Right cardiac atrium (tissue), 5 donors: Measurements from ENCODE around the gene ZFR2. TPM values are rescaled to one million over a fixed set of nuclear protein-coding genes. Genes with fewer than 3 reads are reported as not detected.

Experiments used
- ATAC-seq, 2 donors: fragments of 200-7000 bp; cut with Tn5 transposase; one replicate each; pipeline versions ENCODE4 v1.8.0 to v1.9.1; 2020; ENCODE audit warnings: moderate library complexity in 2 of 2, mild to moderate bottlenecking in 1 of 2
- DNase-seq, 3 donors: peaks; one replicate each; pipeline ENCODE4 v3.0.0-alpha.2; 2020
- H3K27ac ChIP-seq: one replicate; pipeline ENCODE4 v1.5.1; 2013; ENCODE audit warnings: mild to moderate bottlenecking, low read length, control low read depth, moderate library complexity
- H3K27me3 ChIP-seq: one replicate; pipeline ENCODE4 v1.6.1; 2013; ENCODE audit not compliant: control insufficient read depth, insufficient read depth
- H3K4me1 ChIP-seq: one replicate; pipeline ENCODE4 v1.6.1; 2013; ENCODE audit warnings: low read length; ENCODE audit not compliant: control insufficient read depth, insufficient read depth
- H3K4me3 ChIP-seq: one replicate; pipeline ENCODE4 v1.5.1; 2013; ENCODE audit warnings: low read length, control low read depth
- H3K9me3 ChIP-seq: one replicate; pipeline ENCODE4 v1.6.1; 2013; ENCODE audit warnings: low read length; ENCODE audit not compliant: control insufficient read depth
- WGBS: extraction: QIAGEN DNeasy Blood & Tissue Kit; methylation state at CpG from one replicate; pipeline ENCODE4 v1.1.7; 2013; 5-methylcytosine and 5-hydroxymethylcytosine counted together
- intact Hi-C, 4 donors: fragments of 100-400 bp; cut with DNase I; formaldehyde crosslinking; loops; one replicate each; pipeline versions ENCODE4 v1.11.0 to v1.14.0; 2022 to 2023
- polyA plus RNA-seq: library from polyadenylated mRNA; stranded (reverse); fragments of 200-250 nt; gene quantifications from one replicate; pipeline ENCODE4 v1.2.3, GENCODE V29; 2013
- total RNA-seq, 4 donors: library from RNA; stranded (reverse); fragmentation: NEBNext Ultra II Directional; extraction: Animal tissue kit (Norgen Biotek cat#: 25700); gene quantifications; one replicate each; pipeline ENCODE4 v1.2.1, GENCODE V29; 2021
- donor health status: healthy with polysubstance abuse.
- donor health status: DM: no; HTN: yes; CAD: no.
- donor health status: DM: no; HTN: no; CAD: no.
- donor health status: DM: no; HTN: yes; CAD: no; lungs with severe emphysema.
- donor health status: DM: yes; HTN: yes; CAD: no.

The ZFR2 gene
- total and polyA plus RNA-seq, 5 donors: 0.36 to 0.86 (median 0.76) TPM

DNA sequence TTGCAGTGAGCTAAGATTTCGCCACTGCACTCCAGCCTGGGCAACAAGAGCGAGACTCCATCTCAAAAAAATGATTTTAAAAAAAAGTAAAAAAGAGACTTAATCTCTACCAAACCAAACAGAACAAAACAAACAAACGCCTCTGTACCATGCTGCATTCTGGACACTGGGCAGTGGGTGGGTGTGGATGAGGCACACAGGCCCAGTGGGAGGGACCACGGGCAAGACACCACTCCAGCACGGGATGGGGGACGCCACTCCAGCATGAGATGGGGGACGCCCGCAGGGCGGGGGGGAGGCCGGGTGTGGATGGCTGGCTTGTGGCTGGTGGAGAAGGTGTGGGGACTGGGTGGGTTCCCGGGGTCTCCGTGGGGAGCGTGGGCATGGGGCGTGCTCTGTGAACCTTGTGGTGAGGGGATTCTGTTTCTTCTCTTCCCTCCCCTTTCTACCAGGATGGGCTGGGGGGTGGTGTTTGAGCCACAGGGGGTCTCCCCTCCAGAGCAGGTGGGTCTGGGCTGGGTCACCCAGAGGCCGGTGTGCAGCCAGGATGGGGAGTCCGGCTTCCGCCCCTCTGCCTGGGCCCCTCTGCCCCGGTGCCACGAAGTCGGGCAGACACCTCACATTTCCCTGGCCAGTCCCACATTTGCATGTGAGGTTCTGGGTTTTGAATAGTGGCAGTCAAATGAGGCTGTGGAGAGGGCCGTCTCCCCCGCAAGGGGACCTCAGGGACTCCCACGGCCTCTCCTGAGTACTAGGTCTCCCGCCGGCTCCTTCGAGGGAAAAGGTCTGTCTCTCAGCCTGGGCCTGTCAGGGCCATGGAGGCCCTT lies 58.7 kb downstream of the ZFR2 start:
- no peaks in the 10 kb centered on the region for H3K9me3 ChIP-seq
- intact Hi-C loops: no loop called here
- WGBS: 76% methylated on average over 26 of the region's 26 CpGs
- no peak overlapping the region for H3K4me3 ChIP-seq
- ATAC-seq (no peak), DNase-seq (peak in 1 of 3 donors; percentile 38)
- H3K27ac ChIP-seq: no peak overlapping the region
- H3K27me3 ChIP-seq: no peaks in the 10 kb centered on the region
- peaks cover 4% of the 10 kb centered on the region for H3K4me1 ChIP-seq

DNA sequence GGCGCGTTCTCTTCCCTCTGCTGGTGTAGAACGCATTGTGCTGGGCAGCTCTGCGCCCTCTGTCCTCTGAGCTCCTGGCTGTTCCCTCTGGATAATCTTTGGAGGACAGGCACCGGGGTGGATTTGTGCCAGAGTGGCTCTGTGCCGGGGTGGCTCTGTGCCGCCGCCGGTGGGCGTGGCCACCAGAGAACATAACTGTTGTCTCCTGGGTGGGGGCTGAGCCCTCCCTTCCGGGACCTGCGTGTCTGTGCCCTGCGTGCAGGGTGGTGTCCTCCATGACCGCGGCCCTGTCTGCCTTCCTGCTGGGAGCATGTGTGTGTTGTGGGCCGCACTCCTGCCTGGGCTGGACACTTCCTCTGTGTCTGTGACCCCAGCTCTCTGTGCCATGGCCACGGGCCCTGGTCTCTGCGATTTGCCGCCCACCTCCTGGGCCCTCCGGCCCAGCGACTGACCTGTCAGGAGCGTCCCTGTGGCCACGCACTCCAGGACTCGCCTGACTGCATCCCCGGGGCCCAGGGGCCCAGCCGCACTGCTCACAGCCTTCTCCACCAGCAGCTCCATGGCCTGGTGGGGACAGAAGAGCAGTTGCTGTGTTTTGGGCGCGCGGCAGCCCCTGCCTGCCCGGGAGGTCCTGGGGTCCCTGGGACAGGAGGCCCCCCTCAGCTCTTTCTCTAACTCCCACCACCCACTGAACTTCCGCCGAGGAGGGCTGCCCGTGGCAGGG lies 60.3 kb downstream of the ZFR2 start:
- peak in 1 of 3 donors; percentile 58 for DNase-seq

DNA sequence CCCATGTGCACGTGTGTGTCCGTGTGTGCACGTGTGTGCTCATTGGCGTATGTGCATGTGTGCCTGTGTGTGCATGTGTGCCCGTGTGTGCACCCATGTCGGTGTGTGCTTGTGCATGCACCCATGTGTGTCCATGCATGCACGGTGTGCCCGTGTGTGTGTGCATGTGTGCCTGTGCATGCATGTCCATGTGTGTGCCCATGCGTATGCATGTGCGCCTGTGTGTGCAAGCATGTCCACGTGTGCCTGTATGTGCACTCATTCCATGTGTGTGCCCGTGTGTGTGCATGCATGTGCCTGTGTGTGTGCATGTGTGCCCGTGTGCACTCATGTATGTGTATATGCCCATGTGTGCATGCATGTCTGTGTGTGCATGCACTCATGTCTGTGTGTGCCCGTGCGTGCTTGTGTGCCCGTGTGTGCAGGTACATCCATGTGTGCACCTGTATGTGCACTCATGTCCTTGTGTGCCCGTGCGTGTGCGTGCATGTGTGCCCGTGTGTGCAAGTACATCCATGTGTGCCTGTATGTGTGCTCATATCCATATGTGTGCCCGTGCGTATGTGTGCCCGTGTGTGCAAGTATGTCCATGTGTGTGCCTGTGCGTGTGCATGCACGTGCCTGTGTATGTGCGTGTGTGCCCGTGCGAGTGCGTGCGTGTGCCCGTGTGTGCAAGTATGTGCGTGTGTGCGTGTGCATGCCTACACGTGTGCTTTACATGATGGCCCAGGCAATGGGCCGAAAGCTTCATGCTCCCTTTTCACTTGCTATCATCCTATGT lies 61.1 kb downstream of the ZFR2 start:
- no peaks in the 10 kb centered on the region for H3K9me3 ChIP-seq
- intact Hi-C loops: no loop called here
- 96% methylated on average over 35 of the region's 35 CpGs for WGBS
- no peak overlapping the region for H3K27ac ChIP-seq
- DNase-seq (peak in 1 of 3 donors; percentile 18), ATAC-seq (no peak)
- no peaks in the 10 kb centered on the region for H3K4me1 ChIP-seq
- H3K27me3 ChIP-seq: no peaks in the 10 kb centered on the region
- H3K4me3 ChIP-seq: no peak overlapping the region

More for the DNA sequence above, 60.3 kb downstream of the ZFR2 start:
- Histone ChIP-seq H3K27ac (no peak overlapping the region), H3K9me3 (no peaks in the 10 kb centered on the region), H3K4me1 (peaks cover 4% of the 10 kb centered on the region), H3K27me3 (no peaks in the 10 kb centered on the region), H3K4me3 (no peak overlapping the region)
- intact Hi-C loops: no loop called here
- 80% methylated on average over 33 of the region's 33 CpGs for WGBS
- peak in 1 of 2 donors; percentile 10 for ATAC-seq

DNA sequence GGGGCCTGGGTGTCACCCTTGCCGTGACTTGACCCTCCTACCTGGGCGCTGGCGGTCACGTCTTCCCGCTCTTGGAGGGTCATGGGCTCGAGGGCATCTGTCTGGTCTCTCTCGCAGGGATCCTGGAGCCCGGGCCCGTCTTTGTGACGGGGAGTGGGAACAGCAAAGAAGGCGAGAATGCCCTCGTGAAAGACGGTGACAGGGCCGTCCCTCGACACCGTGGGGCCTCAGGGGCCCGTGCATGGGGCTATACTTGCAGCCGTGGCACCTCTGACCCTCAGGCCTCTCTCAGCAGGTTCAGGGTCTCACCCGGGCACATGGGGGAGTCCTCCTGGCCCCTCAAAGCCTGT lies 61.7 kb downstream of the ZFR2 start:
- Histone ChIP-seq H3K27ac (no peak overlapping the region), H3K9me3 (no peaks in the 10 kb centered on the region), H3K4me3 (no peak overlapping the region), H3K27me3 (no peaks in the 10 kb centered on the region), H3K4me1 (no peaks in the 10 kb centered on the region)
- DNase-seq (peak in 1 of 3 donors; percentile 28), ATAC-seq (no peak)
- intact Hi-C loops: no loop called here
- WGBS: 77% methylated on average over 19 of the region's 19 CpGs

DNA sequence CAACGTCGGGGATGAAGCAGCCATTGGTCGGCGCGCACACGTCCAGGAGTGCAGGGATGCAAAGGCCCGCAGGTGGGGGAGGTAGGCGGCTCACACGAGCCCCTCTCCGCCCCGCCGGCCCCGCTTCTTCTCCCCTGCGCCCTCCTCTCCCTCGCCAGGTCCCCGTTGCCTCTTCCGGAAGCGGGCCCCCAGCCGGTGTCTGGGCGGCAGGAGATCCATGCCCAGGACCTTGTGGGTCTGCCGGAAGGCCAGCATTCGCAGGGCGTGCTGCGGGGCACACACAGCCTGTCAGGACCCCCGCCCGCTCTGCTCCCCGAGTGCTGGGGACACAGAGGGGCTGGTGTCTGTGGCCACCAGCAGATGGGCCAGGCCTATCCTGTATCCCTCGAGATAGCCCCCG lies 63.0 kb downstream of the ZFR2 start:
- no peaks in the 10 kb centered on the region for H3K4me1 ChIP-seq
- ATAC-seq: no peak
- intact Hi-C loops: no loop called here
- peak in 1 of 3 donors; percentile 31 for DNase-seq
- H3K4me3 ChIP-seq: no peak overlapping the region
- no peaks in the 10 kb centered on the region for H3K9me3 ChIP-seq
- no peak overlapping the region for H3K27ac ChIP-seq
- H3K27me3 ChIP-seq: no peaks in the 10 kb centered on the region
- 89% methylated on average over 29 of the region's 29 CpGs for WGBS

DNA sequence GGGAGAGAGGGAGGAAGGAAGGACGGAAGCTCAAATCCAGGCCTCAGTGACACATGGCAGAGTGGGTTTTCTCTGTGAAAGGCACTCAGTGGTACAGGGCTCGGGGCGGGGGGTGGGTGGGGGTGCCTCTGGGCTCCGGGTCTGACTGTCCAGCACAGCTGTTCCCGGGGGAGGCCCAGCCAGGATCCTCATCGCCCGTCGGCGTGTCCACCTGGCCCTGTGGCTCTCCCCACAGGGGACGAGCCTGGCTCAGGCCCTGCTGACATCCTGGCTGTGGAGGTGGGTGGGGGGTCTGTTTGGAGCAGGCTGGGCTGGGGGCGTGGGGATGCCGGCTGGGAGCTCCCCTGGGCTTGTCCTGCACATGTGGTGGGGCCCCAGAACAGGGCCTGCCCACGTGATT lies 64.4 kb downstream of the ZFR2 start:
- Histone ChIP-seq H3K27ac (no peak overlapping the region), H3K27me3 (no peaks in the 10 kb centered on the region), H3K4me3 (no peak overlapping the region), H3K4me1 (no peaks in the 10 kb centered on the region), H3K9me3 (no peaks in the 10 kb centered on the region)
- WGBS: 71% methylated on average over 13 of the region's 13 CpGs
- peak in 1 of 3 donors; percentile 56 for DNase-seq
- intact Hi-C loops: no loop called here
- ATAC-seq: no peak

DNA sequence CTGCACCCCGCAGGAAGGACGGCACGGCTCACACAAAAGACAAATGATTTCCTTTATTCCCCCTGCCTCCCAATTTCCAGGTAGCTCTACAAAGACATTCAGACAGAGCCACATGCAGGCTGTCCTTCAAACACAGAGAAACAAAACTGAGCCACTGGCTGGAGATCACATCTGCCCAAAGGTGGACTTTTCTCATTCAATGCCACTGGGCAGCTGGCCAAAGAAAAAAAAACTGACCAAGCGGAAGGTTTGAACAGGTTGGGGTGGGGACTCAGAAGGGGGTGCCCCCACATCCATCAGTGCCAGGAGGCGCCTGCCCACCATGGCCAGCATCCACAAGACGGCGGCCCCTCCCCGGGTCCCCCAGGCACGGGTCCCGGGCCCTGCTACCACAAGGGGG lies 64.9 kb downstream of the ZFR2 start:
- 77% methylated on average over 10 of the region's 10 CpGs for WGBS
- Histone ChIP-seq H3K4me3 (no peak overlapping the region), H3K27me3 (no peaks in the 10 kb centered on the region), H3K9me3 (no peaks in the 10 kb centered on the region), H3K27ac (no peak overlapping the region), H3K4me1 (no peaks in the 10 kb centered on the region)
- intact Hi-C loops: no loop called here
- DNase-seq: peak in 1 of 3 donors; percentile 46
- ATAC-seq: no peak

DNA sequence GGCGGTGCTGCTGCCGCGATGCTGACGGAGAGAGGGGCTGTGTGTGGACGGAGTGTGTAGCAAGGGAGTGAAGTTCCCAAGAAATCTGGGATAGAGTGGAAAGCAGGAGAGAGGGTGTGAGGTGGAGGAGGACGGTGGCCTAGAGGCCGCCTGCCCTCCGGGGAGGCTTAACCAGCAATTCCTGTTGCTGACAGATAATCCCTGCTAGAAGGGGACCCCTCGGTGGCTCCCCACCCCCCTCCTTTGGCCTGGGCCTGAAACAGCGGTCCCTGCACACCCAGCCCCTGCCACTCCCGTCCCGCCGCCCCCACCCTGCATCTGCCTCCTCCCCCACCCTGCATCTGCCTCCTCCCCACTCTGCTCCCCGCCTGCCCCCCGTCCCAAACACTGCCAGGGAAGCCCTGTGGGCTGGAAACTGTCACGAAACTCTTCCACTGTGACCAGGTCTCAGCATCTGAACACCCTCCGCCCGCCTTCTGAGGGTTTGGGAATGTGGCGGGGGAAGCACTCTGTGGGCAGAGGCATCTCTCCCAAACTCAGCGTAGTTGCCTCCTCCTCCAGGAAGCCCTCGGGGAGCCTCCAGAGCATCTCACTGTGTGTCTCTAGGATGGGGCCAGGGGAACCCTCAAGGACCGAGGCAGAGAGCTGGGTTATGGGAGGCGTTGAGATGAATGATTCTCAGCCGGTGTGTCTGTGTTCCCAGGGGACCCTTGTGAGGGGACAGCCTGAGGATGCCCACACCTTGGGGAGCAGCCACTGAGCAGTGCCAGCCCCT lies 65.5 kb downstream of the ZFR2 start:
- Histone ChIP-seq H3K4me1 (no peaks in the 10 kb centered on the region), H3K9me3 (no peaks in the 10 kb centered on the region), H3K4me3 (no peak overlapping the region), H3K27me3 (no peaks in the 10 kb centered on the region), H3K27ac (no peak overlapping the region)
- peak in 1 of 3 donors; percentile 42 for DNase-seq
- intact Hi-C loops: no loop called here
- no peak for ATAC-seq
- WGBS: 78% methylated on average over 24 of the region's 24 CpGs

DNA sequence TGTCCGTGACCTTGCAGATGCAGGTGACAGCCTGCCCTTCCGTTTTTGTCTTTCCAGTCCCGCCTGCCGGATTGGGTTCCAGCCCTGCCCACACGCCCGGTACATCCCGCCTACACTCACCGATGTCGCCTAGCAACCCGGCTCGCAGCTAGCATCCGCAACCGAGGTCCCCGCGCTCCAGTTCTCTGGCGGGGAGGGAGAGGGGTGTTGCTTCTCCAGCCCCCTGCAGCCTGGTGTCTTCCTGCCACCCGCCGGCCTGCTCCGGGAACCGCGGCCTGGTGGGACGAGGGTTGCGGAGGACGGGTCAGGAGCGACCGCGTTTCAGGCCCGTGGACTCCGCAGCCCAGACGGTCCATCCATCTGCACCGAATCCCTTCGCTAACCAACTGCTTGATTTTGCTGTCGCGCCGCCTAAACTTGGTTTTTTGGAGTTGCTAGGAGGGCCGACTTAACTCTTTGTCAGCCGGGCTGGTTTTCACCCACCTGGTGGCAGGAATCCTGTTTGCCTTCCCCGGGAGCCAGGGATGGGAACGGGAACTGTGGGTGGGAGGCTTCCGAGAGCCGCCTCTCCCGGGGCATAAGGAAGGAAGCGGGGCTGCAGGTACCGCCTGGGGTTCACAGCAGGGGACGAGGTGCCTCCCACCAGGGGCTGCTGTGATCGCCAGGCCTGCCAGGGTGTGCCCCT lies 67.3 kb downstream of the ZFR2 start:
- 2% methylated on average over 46 of the region's 46 CpGs for WGBS
- no peaks in the 10 kb centered on the region for H3K4me1 ChIP-seq
- H3K9me3 ChIP-seq: no peaks in the 10 kb centered on the region
- H3K4me3 ChIP-seq: no peak overlapping the region
- DNase-seq (peak in 2 of 3 donors; percentile 42 to 77), ATAC-seq (peak; percentile 42 to 67)
- intact Hi-C loops: no loop called here
- no peak overlapping the region for H3K27ac ChIP-seq
- H3K27me3 ChIP-seq: no peaks in the 10 kb centered on the region

DNA sequence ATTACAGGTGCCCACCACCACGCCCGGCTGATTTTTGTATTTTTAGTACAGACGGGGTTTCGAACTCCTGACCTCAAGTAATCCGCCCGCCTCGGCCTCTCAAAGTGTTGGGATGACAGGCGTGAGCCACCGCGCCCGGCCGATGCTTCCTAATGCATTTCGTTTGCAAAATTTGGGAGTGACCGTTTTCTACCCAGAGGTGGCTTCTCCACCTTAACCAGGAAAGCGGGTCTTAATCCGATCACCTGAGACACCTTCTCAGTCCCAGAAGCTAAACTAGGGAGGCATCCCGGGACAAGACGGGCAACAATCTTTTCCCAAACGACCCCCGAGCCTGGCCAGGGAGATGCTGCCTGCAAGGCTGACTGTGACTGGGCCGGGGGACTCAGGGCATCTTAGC lies 67.8 kb downstream of the ZFR2 start:
- DNase-seq: no peak
- Histone ChIP-seq H3K27ac (no peak overlapping the region), H3K4me3 (no peak overlapping the region), H3K9me3 (no peaks in the 10 kb centered on the region), H3K27me3 (no peaks in the 10 kb centered on the region), H3K4me1 (no peaks in the 10 kb centered on the region)
- WGBS: 35% methylated on average over 21 of the region's 21 CpGs
- intact Hi-C loops: no loop called here
- ATAC-seq: no peak
